Prostate gland (tissue), 2 donors: ENCODE data around the gene TMEM181. TPM values are rescaled to one million over a fixed set of nuclear protein-coding genes. Genes with fewer than 3 reads are reported as not detected.
"Not testable (repeated sequence)": the region's sequence is repeated elsewhere in the genome, so short reads cannot be mapped to it uniquely, and the experiment has no call there.

Source experiments
- DNase-seq: peaks from one replicate; pipeline ENCODE4 v3.0.0-alpha.2; 2019; ENCODE audit warnings: low spot score
- H3K27ac ChIP-seq, 2 donors: fragments of 200-600 bp; sonication (generic); 2 replicates each; pipeline ENCODE4 v1.5.1; 2017 to 2019
- H3K27me3 ChIP-seq: fragments of 200-600 bp; sonication (generic); replicated peaks from 2 replicates; pipeline ENCODE4 v1.5.1; 2019; ENCODE audit not compliant: insufficient read depth
- H3K36me3 ChIP-seq, 2 donors: fragments of 200-600 bp; sonication (generic); 1 replicate in 1 of 2; 2 replicates in 1 of 2; pipeline versions ENCODE4 v1.5.1 to v1.8.1; 2017 to 2019
- H3K4me1 ChIP-seq: fragments of 200-600 bp; sonication (generic); replicated peaks from 2 replicates; pipeline ENCODE4 v1.5.1; 2019
- H3K4me3 ChIP-seq, 2 donors: fragments of 200-600 bp; sonication (generic); 2 replicates each; pipeline ENCODE4 v1.5.1; 2017 to 2019
- H3K9me3 ChIP-seq: fragments of 200-600 bp; sonication (generic); 2 replicates; pipeline ENCODE4 v1.5.1; 2017
- POLR2A ChIP-seq: fragments of 450-650 bp; IDR thresholded peaks from one replicate; pipeline ENCODE4 v1.6.1; 2016; ENCODE audit warnings: antibody characterized with exemption, mild to moderate bottlenecking
- POLR2AphosphoS5 ChIP-seq: sonication (generic); formaldehyde crosslinking; IDR thresholded peaks from one replicate; pipeline ENCODE4 v1.6.1; 2017; ENCODE audit warnings: antibody characterized with exemption
- WGBS: methylation state at CpG from one replicate; pipeline ENCODE4 v1.1.5; 2018; 5-methylcytosine and 5-hydroxymethylcytosine counted together
- intact Hi-C: fragments of 100-400 bp; cut with DNase I; formaldehyde crosslinking; loops from one replicate; pipeline ENCODE4 v1.14.2; 2022
- total RNA-seq, 2 donors: library from RNA; depleted of rRNA; stranded (reverse); fragments of >200 nt; gene quantifications; one replicate each; pipeline ENCODE4 v1.1.0, GENCODE V29; 2016
- TF ChIP-seq, protein P1 (sequence below), 4 experiments: fragments of 200-600 bp in 2 of 4; fragments of 450-650 bp in 2 of 4; sonication (generic) in 2 of 4; IDR thresholded peaks; 1 replicate in 3 of 4; 2 replicates in 1 of 4; pipeline ENCODE4 v1.5.1; 2016 to 2019; ENCODE audit warnings: antibody characterized with exemption in 4 of 4, mild to moderate bottlenecking in 2 of 4, moderate library complexity in 2 of 4

TMEM181 gene
- total RNA-seq, 2 donors from 2014 or later, result 26.0 to 67.9 TPM

DNA sequence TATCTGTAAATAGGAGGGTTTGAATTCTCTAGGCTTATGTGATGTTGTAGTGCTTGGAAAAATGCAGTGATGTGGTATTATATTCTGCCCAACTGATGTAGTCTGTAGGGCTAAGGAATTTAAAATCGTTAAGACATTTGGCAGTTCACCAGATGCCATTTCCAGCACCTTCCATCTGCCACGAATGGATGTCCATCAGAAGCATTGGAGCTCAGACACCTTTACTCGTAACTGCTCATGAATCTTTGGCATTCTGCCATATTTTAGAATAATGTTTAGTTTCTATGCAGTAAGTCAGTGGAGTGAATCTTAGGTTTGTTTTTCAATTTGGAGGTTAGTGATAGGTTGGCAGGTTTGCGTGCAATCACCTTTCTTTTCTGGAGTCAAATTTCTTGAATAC is 87.6 kb downstream of the TMEM181 start:
- intact Hi-C loops, result no loop called here
- 38% methylated on average over 4 of the region's 4 CpGs for WGBS
- no peaks in the 10 kb centered on the region for H3K36me3 ChIP-seq
- no peak for DNase-seq
- TF ChIP-seq POLR2AphosphoS5 (no peak), POLR2A (no peak)
- TF ChIP-seq, protein P1, sequence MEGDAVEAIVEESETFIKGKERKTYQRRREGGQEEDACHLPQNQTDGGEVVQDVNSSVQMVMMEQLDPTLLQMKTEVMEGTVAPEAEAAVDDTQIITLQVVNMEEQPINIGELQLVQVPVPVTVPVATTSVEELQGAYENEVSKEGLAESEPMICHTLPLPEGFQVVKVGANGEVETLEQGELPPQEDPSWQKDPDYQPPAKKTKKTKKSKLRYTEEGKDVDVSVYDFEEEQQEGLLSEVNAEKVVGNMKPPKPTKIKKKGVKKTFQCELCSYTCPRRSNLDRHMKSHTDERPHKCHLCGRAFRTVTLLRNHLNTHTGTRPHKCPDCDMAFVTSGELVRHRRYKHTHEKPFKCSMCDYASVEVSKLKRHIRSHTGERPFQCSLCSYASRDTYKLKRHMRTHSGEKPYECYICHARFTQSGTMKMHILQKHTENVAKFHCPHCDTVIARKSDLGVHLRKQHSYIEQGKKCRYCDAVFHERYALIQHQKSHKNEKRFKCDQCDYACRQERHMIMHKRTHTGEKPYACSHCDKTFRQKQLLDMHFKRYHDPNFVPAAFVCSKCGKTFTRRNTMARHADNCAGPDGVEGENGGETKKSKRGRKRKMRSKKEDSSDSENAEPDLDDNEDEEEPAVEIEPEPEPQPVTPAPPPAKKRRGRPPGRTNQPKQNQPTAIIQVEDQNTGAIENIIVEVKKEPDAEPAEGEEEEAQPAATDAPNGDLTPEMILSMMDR (IDR thresholded peaks at IDR 0.05), result no peak
- no peak overlapping the region for H3K4me3 ChIP-seq
- no peaks in the 10 kb centered on the region for H3K4me1 ChIP-seq
- no peak overlapping the region for H3K27ac ChIP-seq
- no peaks in the 10 kb centered on the region for H3K9me3 ChIP-seq
- no peaks in the 10 kb centered on the region for H3K27me3 ChIP-seq

DNA sequence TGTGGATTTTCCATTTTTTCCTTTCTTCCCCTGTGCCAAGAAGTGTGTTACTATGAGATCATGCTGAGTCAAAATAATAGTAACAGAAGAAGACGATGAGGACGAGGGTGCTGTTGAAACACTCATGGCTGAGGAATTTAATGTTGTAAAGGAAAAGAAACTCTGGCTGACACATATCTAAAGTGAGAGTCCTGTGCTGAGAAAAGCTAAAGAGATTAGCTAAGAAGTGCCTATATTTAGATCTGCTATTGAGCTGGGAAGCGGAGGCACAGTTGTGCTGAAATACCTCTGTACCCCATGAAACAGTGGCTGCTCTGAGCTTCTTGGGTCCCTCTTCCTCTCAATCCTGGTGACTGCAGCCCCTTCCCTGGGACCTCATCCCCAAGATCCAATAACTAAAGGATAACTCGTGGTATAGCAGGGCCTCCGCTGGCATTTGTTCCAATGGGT is 88.8 kb downstream of the TMEM181 start:
- no peak for TF ChIP-seq POLR2AphosphoS5
- TF ChIP-seq, protein P1 (IDR thresholded peaks at IDR 0.05), result no peak
- no peak for TF ChIP-seq POLR2A
- H3K27ac ChIP-seq, result no peak overlapping the region
- H3K9me3 ChIP-seq, result no peaks in the 10 kb centered on the region
- no peaks in the 10 kb centered on the region for H3K36me3 ChIP-seq
- 74% methylated on average over 5 of the region's 5 CpGs for WGBS
- no peaks in the 10 kb centered on the region for H3K4me1 ChIP-seq
- intact Hi-C loops, result no loop called here
- H3K27me3 ChIP-seq, result no peaks in the 10 kb centered on the region
- no peak overlapping the region for H3K4me3 ChIP-seq
- DNase-seq, result no peak

GRCh38 chr6:158649289-158650143 is 89.6 kb downstream of the TMEM181 start, which contains the start of gene SYTL3:
TSS of gene SYTL3 (plus strand) at chr6:158650054. CDS start at chr6:158663269, 13,215 bp downstream.
- TF ChIP-seq, protein P1 (IDR thresholded peaks at IDR 0.05), result no peak
- TF ChIP-seq POLR2A (peak; percentile 27), POLR2AphosphoS5 (peak; percentile 41)
- intact Hi-C loops, result no loop called here
- no peak for DNase-seq
- no peaks in the 10 kb centered on the region for H3K27me3 ChIP-seq
- no peaks in the 10 kb centered on the region for H3K4me1 ChIP-seq
- no peaks in the 10 kb centered on the region for H3K9me3 ChIP-seq
- H3K4me3 ChIP-seq, result no peak within 1 kb of the TSS
- H3K27ac ChIP-seq, result no peak within 1 kb of the TSS
- WGBS, result 65% methylated on average over 15 of the region's 15 CpGs
- H3K36me3 ChIP-seq, result no peaks in the 10 kb centered on the region

- H3K27me3 ChIP-seq, H3K9me3 ChIP-seq, H3K36me3 ChIP-seq, H3K4me1 ChIP-seq, intact Hi-C loops, DNase-seq, H3K4me3 ChIP-seq, H3K27ac ChIP-seq: not testable (repeated sequence)
- WGBS, result 96% methylated on average over 17 of the region's 17 CpGs
Measured at GRCh38 chr6:158651981-158652737, 92.3 kb downstream of the TMEM181 start.

DNA sequence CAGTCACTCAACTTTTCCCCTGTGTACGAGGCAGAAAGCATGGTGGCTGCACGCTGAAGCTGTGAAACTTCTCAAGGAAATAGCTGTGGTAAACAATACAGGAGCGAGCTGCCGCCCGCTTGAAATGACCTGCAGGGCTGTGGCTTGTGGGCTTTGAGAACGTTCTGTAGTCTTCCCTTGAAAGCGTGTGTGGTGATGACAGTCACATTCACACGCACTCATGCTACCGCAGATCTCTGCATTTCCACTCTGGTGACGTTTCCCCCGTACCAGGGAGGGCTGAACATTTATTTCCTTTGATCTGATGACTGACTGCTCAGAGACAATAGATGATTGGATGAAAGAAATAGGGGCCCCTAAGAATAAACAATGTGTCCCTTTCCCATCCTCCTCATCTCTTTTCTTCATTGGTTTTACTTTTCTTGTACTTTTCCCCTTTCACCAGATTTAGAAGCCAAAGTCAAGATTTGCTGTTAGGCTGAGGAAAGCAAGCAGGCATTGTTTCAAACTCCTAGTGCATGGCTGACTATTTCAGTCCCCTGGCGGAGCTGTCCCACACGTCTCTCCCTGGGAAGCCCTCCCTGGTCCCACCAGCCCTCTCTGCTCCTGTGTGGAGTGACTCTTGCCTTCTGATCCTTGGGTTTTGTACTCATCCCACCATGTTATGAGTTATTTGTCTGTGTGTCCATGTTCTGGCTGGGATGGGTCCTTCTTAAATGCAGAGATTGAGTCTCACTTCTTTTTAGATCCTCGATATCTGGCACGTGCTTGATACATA is 93.9 kb downstream of the TMEM181 start:
- Histone ChIP-seq H3K27me3 (no peaks in the 10 kb centered on the region), H3K36me3 (no peaks in the 10 kb centered on the region), H3K4me1 (no peaks in the 10 kb centered on the region), H3K9me3 (no peaks in the 10 kb centered on the region), H3K27ac (peak overlapping the region; percentile 43 to 62), H3K4me3 (no peak overlapping the region)
- TF ChIP-seq POLR2A (no peak), POLR2AphosphoS5 (peak; percentile 8)
- TF ChIP-seq, protein P1 (IDR thresholded peaks at IDR 0.05), result no peak
- DNase-seq, result no peak
- 78% methylated on average over 15 of the region's 15 CpGs for WGBS
- intact Hi-C loops, result no loop called here
